Nephron (organoid): ENCODE data around the gene PIKFYVE.

Source experiments
- H3K27ac Mint-ChIP-seq, 3 experiments: 2 replicates each; pipeline ENCODE4 v1.8.0; 2020; ENCODE audit warnings: mixed read lengths in 3 of 3, mild to moderate bottlenecking in 2 of 3, moderate library complexity in 1 of 3
- H3K27me3 Mint-ChIP-seq: 2 replicates; pipeline ENCODE4 v1.8.0; 2021; ENCODE audit warnings: low read depth, mild to moderate bottlenecking, moderate library complexity, mixed read lengths
- H3K36me3 Mint-ChIP-seq: 2 replicates; pipeline ENCODE4 v1.8.0; 2020; ENCODE audit warnings: low read depth, mixed read lengths
- H3K4me1 Mint-ChIP-seq: 2 replicates; pipeline ENCODE4 v1.8.0; 2020; ENCODE audit warnings: mixed read lengths
- H3K4me3 Mint-ChIP-seq, 3 experiments: 2 replicates each; pipeline ENCODE4 v1.8.0; 2020; ENCODE audit warnings: mild to moderate bottlenecking in 3 of 3, mixed read lengths in 3 of 3, moderate library complexity in 2 of 3
- H3K9me3 Mint-ChIP-seq: 2 replicates; pipeline ENCODE4 v1.8.0; 2020; ENCODE audit warnings: mixed read lengths
- TF ChIP-seq, protein P1 (sequence below), 3 experiments: fragments of 200-600 bp; sonication (generic); IDR thresholded peaks; one replicate each; pipeline ENCODE4 v1.5.0; 2021; ENCODE audit warnings: antibody characterized with exemption in 3 of 3; ENCODE audit not compliant: unreplicated experiment in 3 of 3

PIKFYVE gene

DNA sequence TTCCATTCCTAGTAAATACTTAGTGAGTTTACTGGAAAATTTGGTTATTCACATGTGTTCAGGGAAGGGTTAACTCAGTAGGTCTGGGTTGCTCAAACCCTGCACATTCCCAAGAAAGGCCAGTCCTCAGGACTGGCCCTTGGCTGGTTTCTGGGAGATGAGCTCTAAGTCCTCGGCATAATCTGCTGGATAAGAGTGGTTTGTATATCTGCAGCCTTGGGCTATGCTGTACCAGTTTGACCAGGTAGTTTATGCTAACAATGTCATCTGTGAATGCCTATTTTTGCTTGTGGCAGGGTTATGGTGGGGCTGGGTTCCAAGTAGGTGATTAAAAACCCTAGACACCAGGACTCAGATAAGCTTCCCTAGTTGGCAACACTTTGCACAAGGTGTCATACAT is 133.1 kb downstream of the PIKFYVE start:
- Mint-ChIP-seq H3K36me3 (peaks cover 3% of the 10 kb centered on the region), H3K4me3 (no peak overlapping the region), H3K4me1 (no peaks in the 10 kb centered on the region), H3K27ac (no peak overlapping the region), H3K27me3 (peaks cover 22% of the 10 kb centered on the region), H3K9me3 (peaks cover 11% of the 10 kb centered on the region)
- TF ChIP-seq, protein P1, sequence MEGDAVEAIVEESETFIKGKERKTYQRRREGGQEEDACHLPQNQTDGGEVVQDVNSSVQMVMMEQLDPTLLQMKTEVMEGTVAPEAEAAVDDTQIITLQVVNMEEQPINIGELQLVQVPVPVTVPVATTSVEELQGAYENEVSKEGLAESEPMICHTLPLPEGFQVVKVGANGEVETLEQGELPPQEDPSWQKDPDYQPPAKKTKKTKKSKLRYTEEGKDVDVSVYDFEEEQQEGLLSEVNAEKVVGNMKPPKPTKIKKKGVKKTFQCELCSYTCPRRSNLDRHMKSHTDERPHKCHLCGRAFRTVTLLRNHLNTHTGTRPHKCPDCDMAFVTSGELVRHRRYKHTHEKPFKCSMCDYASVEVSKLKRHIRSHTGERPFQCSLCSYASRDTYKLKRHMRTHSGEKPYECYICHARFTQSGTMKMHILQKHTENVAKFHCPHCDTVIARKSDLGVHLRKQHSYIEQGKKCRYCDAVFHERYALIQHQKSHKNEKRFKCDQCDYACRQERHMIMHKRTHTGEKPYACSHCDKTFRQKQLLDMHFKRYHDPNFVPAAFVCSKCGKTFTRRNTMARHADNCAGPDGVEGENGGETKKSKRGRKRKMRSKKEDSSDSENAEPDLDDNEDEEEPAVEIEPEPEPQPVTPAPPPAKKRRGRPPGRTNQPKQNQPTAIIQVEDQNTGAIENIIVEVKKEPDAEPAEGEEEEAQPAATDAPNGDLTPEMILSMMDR (IDR thresholded peaks at IDR 0.05; ENCODE audit: unreplicated experiment in 3 of 3), result no peak

DNA sequence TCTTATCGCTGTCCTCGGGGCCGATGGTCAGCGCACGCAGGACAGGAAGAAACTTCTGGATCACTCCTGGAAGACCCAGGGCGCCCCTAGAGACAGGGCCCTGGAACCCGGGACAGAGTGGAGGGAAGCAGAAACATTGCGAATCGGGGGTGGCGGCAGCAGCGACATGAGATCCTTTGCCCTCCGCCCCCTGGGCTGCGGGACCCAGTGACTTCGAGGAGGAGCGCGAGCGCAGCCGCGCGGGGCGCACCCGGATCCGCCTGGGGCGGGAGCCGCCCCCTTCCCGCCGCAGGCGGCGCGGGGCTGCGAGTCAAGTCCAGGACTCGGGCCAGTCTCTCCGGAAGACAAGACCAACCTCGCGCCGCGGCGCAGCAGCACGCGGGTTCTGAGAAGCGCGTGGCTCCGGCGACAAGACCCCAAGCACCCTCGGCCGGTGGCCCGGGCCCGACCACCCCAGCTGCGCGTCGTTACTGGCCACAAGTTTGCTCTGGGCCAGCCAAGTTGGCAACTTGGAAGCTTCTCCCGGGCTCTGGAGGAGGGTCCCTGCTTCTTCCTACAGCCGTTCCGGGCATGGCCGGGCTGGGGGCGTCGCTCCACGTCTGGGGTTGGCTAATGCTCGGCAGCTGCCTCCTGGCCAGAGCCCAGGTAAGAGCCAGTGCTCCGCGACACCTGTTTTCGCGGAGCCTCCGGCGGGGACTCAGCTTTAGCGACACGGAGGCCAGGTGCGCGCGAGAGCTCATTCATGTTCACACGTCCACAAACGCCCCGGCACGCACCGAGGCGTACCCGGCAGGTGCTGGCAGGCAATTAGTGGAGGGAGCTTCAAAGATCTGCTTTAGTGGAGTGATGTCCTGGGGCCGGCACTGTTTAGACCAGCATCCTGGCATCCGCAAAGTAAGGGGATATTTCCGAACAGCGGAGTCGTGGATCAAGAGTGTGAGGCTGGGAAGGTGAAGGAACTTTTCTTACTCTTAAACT is 140.7 kb downstream of the PIKFYVE start, which contains the start of gene PTH2R:
PTH2R (plus strand) TSS at position 319 of the 978 bp plus-strand sequence; CDS start at position 571, 252 bp downstream.
- H3K4me1 Mint-ChIP-seq, result no peaks in the 10 kb centered on the region
- H3K36me3 Mint-ChIP-seq, result no peaks in the 10 kb centered on the region
- peak within 1 kb of the TSS; percentile 74 to 80 (median 77) for H3K4me3 Mint-ChIP-seq
- H3K27me3 Mint-ChIP-seq, result peaks cover 54% of the 10 kb centered on the region
- H3K9me3 Mint-ChIP-seq, result no peaks in the 10 kb centered on the region
- TF ChIP-seq, protein P1 (IDR thresholded peaks at IDR 0.05; ENCODE audit: unreplicated experiment in 3 of 3), result no peak
- no peak within 1 kb of the TSS for H3K27ac Mint-ChIP-seq

DNA sequence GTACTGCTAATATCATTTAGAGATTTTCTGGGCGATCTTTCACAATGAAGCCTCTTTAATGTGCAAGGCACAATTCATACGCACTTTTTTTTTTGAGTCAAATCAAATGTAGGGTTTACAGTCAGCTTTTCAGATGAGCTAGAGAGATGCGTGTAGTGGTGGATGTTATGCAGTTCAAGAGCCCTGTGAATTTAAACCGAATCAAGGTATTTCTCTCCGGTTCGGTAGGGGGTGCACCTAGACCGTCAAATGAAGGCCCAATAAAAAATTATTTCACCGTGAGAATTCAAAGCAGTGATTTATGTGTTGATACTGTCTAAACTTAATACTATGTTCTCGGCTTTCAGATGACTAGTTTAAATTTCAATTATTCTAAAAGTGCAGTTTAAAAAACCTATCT is 141.6 kb downstream of the PIKFYVE start:
- no peaks in the 10 kb centered on the region for H3K4me1 Mint-ChIP-seq
- H3K36me3 Mint-ChIP-seq, result no peaks in the 10 kb centered on the region
- peaks cover 49% of the 10 kb centered on the region for H3K27me3 Mint-ChIP-seq
- no peaks in the 10 kb centered on the region for H3K9me3 Mint-ChIP-seq
- H3K27ac Mint-ChIP-seq, result no peak overlapping the region
- H3K4me3 Mint-ChIP-seq, result peak overlapping the region; percentile 40 to 80 (median 64)
- TF ChIP-seq, protein P1 (IDR thresholded peaks at IDR 0.05; ENCODE audit: unreplicated experiment in 3 of 3), result peak; percentile 40 to 52 (median 45)
